ENCODE data around the gene C17orf113. TPM values are rescaled to one million over a fixed set of nuclear protein-coding genes. Genes with fewer than 3 reads are reported as not detected.
A peak's percentile ranks its signal among the peaks of the same experiment; 100 is the strongest.

The C17orf113 gene
- total RNA-seq, 4 donors from 2014 or later: 0.37 to 4.1 (median 3.7) TPM; not detected in 1

GRCh38 chr17:42077755-42078154, 27.4 kb upstream of the C17orf113 start:
- peaks cover 0 to 1% (median under 1%) of the 10 kb centered on the region in 4 donors for H3K4me1 ChIP-seq
- no peak overlapping the region for H3K4me3 ChIP-seq
- no peaks in the 10 kb centered on the region for H3K9me3 ChIP-seq
- no peak overlapping the region for H3K27ac ChIP-seq
- in situ Hi-C loops (cut with MboI; ENCODE audit: low pct_ligation_motif_present in 1 of 4, low pct_unique_long_range_greater_than_20kb in 1 of 4, low sequenced_read_pairs in 3 of 4): loop anchor here in 1 of 4 donors (25.0 kb wide), 1 partner anchor 340 kb away; the partner anchor contains the start of gene HAP1
- TF ChIP-seq CTCF (IDR thresholded peaks at IDR 0.05): no peak
- TF ChIP-seq POLR2A (IDR thresholded peaks at IDR 0.05): no peak
- no peak for TF ChIP-seq POLR2AphosphoS5 (IDR thresholded peaks at IDR 0.05)
- TF ChIP-seq EP300 (IDR thresholded peaks at IDR 0.05; ENCODE audit: low read depth): no peak
- intact Hi-C loops (cut with DNase I; ENCODE audit: low total_unique reads): no loop called here
- no peaks in the 10 kb centered on the region for H3K36me3 ChIP-seq
- no peak for DNase-seq
- H3K27me3 ChIP-seq: peaks cover 13% of the 10 kb centered on the region
- 86% methylated on average over 5 of the region's 5 CpGs; no CpG with 5 or more reads in 1 of the 2 donors for WGBS, 2 donors (ENCODE audit: low coverage in 1 of 2)

GRCh38 chr17:42076797-42077559, 26.6 kb upstream of the C17orf113 start:
- no peaks in the 10 kb centered on the region for H3K9me3 ChIP-seq
- WGBS, 2 donors (ENCODE audit: low coverage in 1 of 2): 80 to 83% methylated on average over 4 of the region's 4 CpGs
- in situ Hi-C loops (cut with MboI; ENCODE audit: low pct_ligation_motif_present in 1 of 4, low pct_unique_long_range_greater_than_20kb in 1 of 4, low sequenced_read_pairs in 3 of 4): loop anchor here in 1 of 4 donors (25.0 kb wide), 1 partner anchor 340 kb away; the partner anchor contains the start of gene HAP1

GRCh38 chr17:42075789-42076188, 25.4 kb upstream of the C17orf113 start:
- peaks cover 0 to 11% (median 5%) of the 10 kb centered on the region in 4 donors for H3K4me1 ChIP-seq
- DNase-seq: no peak
- H3K4me3 ChIP-seq: no peak overlapping the region
- no peaks in the 10 kb centered on the region for H3K9me3 ChIP-seq
- in situ Hi-C loops (cut with MboI; ENCODE audit: low pct_ligation_motif_present in 1 of 4, low pct_unique_long_range_greater_than_20kb in 1 of 4, low sequenced_read_pairs in 3 of 4): loop anchor here in 1 of 4 donors (25.0 kb wide), 1 partner anchor 338 kb away; the partner anchor contains the start of gene HAP1
- intact Hi-C loops (cut with DNase I; ENCODE audit: low total_unique reads): no loop called here
- no peak overlapping the region for H3K27ac ChIP-seq
- H3K27me3 ChIP-seq: peaks cover 33% of the 10 kb centered on the region
- H3K36me3 ChIP-seq: no peaks in the 10 kb centered on the region
- TF ChIP-seq EP300 (IDR thresholded peaks at IDR 0.05; ENCODE audit: low read depth) (no peak), POLR2A (IDR thresholded peaks at IDR 0.05) (no peak), POLR2AphosphoS5 (IDR thresholded peaks at IDR 0.05) (no peak), CTCF (IDR thresholded peaks at IDR 0.05) (no peak)
- WGBS, 2 donors (ENCODE audit: low coverage in 1 of 2): 84 to 86% methylated on average over 4 to 6 of the region's 6 CpGs

More at GRCh38 chr17:42076797-42077559, 26.6 kb upstream of the C17orf113 start:
- H3K27me3 ChIP-seq: peaks cover 21% of the 10 kb centered on the region
- no peak overlapping the region for H3K4me3 ChIP-seq
- no peak for DNase-seq
- no peak overlapping the region for H3K27ac ChIP-seq
- no peaks in the 10 kb centered on the region for H3K36me3 ChIP-seq
- intact Hi-C loops (cut with DNase I; ENCODE audit: low total_unique reads): no loop called here
- peaks cover 0 to 9% (median 4%) of the 10 kb centered on the region in 4 donors for H3K4me1 ChIP-seq
- TF ChIP-seq POLR2AphosphoS5 (IDR thresholded peaks at IDR 0.05): no peak
- no peak for TF ChIP-seq EP300 (IDR thresholded peaks at IDR 0.05; ENCODE audit: low read depth)
- TF ChIP-seq CTCF (IDR thresholded peaks at IDR 0.05): no peak
- no peak for TF ChIP-seq POLR2A (IDR thresholded peaks at IDR 0.05)

- Histone ChIP-seq H3K4me1 (peaks cover 0 to 16% (median 11%) of the 10 kb centered on the region in 4 donors), H3K36me3 (no peaks in the 10 kb centered on the region), H3K27me3 (peaks cover 36% of the 10 kb centered on the region), H3K4me3 (peak overlapping the region in 2 of 4 donors; percentile 20 to 41), H3K27ac (no peak overlapping the region), H3K9me3 (no peaks in the 10 kb centered on the region)
- intact Hi-C loops (cut with DNase I; ENCODE audit: low total_unique reads) (no loop called here), in situ Hi-C loops (cut with MboI; ENCODE audit: low pct_ligation_motif_present in 1 of 4, low pct_unique_long_range_greater_than_20kb in 1 of 4, low sequenced_read_pairs in 3 of 4) (no loop called here)
- 25% methylated on average over 25 of the region's 67 CpGs; no CpG with 5 or more reads in 1 of the 2 donors for WGBS, 2 donors (ENCODE audit: low coverage in 1 of 2)
- no peak for TF ChIP-seq CTCF (IDR thresholded peaks at IDR 0.05)
- no peak for TF ChIP-seq EP300 (IDR thresholded peaks at IDR 0.05; ENCODE audit: low read depth)
- no peak for TF ChIP-seq POLR2A (IDR thresholded peaks at IDR 0.05)
- no peak for DNase-seq
These were observed 22.2 kb upstream of the C17orf113 start for GRCh38 chr17:42072323-42073187.
